GM15510 (cell line): ENCODE results near the gene OVCA2.
A peak's percentile ranks its signal among the peaks of the same experiment; 100 is the strongest.

ENCODE experiments used
- POLR2A ChIP-seq: IDR thresholded peaks from 3 replicates; pipeline ENCODE4 v1.6.1; 2011; ENCODE audit warnings: borderline replicate concordance; ENCODE audit not compliant: insufficient read length; ENCODE audit errors: extremely low read depth

OVCA2 gene

DNA sequence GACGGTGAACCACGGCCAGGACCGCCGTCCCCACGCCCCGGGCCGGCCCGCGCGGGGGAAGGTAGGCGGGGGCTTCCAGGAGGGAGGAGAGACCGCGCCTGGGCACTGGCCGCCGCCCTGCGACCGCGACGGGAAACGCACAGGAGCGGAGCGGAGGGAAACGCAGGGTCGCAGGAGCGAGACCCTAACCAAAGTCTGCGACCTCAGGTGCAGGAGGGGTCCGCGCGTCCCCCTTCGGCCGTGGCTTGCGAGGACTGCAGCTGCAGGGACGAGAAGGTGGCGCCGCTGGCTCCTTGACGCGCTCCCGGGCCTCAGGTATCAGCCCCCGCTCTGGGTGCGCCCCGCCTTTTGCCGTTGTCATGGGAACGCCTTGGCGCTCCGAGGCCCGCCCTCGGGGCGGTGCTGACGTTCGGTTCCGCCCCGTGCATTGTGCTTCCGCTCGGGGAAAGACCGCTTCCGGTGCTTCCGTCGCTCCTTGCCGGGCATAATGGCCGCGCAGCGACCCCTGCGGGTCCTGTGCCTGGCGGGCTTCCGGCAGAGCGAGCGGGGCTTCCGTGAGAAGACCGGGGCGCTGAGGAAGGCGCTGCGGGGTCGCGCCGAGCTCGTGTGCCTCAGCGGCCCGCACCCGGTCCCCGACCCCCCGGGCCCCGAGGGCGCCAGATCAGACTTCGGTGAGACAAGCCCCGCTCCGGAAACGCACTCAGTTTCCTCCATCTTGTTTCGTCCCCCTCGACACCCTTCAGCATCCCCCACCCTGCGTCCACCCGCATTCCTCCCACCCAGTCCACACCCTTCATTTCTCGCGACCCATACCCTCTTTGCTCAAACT, at the start of gene OVCA2:
TSS of gene OVCA2 (plus strand) at position 462 of the 829 bp plus-strand sequence. CDS start at position 488, 26 bp downstream.
- TF ChIP-seq POLR2A = peak; percentile 82

DNA sequence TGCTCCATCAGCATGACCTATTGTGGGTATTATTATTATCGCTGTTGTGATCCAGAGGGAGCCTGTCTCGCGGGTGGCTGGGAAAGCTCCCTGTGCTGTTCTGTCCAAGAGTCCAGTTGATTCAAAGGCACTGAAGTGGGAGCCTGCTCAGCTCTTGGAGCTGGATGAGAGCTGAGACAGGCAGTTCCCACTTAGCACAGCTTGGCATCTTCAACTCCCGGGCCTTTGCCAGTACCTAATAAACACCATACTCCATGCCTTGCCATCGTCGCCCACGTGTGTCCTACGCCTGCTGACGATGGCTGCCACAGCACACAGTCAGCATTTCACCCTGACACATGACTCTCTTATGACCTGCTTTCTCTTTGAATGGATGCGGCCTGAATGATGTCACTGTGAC, 49.3 kb upstream of the OVCA2 start:
- TF ChIP-seq POLR2A = no peak

- TF ChIP-seq POLR2A = no peak
Measured at GRCh38 chr17:1994707-1995106, 47.1 kb upstream of the OVCA2 start.

DNA sequence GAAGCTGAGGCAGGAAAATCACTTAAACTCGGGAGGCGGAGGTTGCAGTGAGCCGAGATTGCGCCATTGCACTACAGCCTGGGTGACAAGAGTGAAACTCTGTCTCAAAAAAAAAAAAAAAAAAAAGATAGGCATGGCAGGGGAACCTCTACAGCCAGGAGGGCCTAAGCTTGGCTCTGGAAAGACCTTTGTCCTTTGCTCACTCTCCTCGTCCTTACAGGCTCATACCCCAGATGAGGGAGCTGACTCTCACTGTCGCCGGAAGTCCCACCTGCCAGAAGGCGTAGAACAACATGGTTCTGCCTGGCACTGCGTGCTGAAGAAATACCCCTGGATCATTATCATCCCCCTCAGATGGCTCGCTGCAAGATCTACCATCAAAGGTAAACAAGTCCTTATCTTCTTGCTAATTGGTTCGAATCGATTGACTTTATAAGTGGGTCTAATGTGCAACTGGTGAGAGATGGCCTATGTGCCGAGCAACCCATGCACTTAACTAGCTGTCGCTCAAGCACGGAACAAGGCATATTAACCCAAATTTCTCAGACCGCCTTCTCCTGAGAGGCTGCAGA, 46.4 kb upstream of the OVCA2 start:
- no peak for TF ChIP-seq POLR2A

- no peak for TF ChIP-seq POLR2A
Measured at GRCh38 chr17:1995907-1996799, 45.7 kb upstream of the OVCA2 start.

- TF ChIP-seq POLR2A = no peak
Measured at GRCh38 chr17:1996800-1997288, 45.0 kb upstream of the OVCA2 start.

- no peak for TF ChIP-seq POLR2A
Measured at GRCh38 chr17:1997289-1997926, 44.4 kb upstream of the OVCA2 start.

GRCh38 chr17:1997927-1998742, 43.7 kb upstream of the OVCA2 start:
- no peak for TF ChIP-seq POLR2A

DNA sequence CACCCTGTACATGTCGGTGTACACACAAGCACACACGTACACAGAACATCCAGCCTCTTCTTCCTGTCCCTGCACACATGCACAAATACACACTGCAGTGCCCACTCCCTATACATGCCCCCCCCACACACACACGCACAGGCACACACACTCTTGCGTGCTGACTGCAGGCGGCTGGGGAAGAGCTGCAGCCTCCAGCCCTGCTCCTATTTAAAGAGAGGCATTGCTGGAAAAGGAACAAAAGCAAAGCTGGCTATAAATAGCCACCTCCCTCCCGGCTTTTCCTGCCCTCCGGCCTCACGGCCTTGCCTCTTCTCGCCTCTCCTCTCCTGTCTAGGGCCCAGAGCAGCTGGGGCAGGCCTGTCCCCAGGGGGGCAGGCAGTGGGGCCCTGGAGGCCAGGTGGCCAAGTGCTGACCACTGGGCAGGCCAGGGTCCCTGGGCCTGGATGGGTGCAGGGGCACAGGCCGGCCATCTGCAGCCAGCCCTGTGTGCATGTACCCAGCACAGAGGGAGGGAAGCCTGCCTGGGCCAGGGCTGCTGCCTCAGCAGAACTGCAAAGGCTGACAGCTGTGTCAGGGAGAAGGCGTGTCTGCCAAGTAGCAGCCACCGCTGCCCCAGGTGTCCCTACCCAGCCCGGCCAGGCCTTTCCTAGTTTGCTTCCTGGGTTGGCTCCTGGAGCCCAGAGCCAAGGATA, 42.1 kb upstream of the OVCA2 start:
- no peak for TF ChIP-seq POLR2A

DNA sequence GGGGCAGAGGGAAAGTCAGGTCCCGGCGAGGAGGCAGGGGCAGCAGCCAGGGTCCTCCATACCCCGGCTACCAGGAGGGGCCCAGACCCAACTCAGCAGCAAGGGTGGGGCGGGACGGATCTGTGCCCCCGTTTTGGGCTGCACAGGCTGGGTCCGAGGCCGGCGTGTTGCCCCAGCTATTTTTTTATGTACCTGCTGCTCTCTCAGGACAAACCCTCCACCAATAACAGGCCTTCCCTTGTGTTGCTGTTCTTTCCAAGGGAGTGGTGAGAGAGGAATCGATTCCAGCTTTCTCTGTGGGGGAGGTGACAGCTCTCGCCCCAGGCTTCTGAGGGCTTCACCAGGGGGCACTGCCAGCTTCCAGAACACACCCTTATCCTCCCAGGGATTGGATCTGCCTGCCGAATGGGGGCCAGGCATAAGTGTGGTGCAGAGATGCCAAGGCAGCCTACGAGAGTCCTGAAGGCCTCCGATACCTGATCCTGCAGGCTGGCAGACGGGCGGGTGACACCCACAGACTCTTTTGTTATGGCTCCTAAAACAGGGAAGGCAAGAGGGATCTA, 39.0 kb upstream of the OVCA2 start:
- no peak for TF ChIP-seq POLR2A

GRCh38 chr17:2003525-2003924, 38.3 kb upstream of the OVCA2 start:
- no peak for TF ChIP-seq POLR2A

DNA sequence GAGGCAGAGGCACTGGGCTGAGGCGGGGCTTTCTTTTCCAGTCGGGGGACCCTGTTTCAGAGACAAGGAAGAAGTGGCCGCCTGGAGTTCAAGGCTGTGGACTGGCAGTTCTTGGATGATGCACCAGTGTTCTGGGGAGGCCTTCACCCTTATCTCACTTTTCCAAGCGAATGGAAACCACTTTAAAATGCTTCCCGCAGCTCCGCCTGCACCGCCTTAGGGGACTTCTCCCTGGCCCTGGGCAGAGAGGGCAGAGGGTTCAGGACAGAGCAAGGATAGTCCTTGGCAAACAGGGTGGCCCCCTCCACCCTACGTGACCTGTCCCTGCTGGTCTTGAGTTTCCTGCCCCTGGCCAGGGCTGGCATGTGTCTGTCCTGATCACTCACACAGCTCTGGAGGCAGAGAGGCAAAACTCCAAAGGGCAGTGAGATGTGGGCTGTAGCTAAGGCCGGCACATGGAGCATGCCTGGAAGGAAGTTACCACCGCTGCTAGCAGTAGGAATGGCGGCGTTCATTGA, 37.3 kb upstream of the OVCA2 start:
- no peak for TF ChIP-seq POLR2A

DNA sequence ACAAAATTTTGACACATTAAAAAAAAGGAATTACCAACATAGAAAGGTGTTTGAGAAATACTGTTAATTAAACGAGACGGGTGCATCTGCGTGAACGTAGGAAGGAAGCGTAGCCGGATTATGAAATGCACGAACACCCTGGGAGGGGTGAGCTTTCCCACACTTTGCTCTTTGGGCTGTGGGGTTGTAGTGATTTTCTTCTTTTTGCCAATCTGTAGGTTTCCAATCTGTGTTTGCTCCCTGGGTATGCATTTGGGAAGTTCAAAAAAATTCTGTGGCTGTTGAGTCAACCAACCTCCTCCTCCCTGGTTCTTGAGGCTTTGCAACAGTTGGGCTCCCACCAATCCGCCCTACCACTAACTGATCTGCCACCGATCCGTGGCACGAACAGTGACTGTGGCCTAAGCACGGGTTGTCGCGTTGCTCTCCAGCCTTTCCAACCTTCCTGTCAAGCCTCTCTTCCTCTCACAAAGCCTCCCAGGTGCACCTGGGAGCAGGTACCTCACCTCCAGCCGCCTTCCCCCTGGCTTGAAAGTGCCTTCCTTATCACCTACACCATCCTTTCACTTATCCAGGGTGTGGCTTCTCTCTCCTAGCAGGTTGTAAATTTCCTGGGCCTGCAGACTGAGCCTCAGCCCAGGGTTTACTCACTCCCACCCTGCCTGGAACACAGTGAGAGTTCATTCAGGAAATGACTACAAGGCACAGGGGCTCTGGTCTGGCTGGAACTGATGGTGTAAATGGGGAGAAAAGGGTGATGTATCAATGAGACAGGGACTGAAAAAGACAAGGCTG, 33.3 kb upstream of the OVCA2 start:
- TF ChIP-seq POLR2A = no peak

DNA sequence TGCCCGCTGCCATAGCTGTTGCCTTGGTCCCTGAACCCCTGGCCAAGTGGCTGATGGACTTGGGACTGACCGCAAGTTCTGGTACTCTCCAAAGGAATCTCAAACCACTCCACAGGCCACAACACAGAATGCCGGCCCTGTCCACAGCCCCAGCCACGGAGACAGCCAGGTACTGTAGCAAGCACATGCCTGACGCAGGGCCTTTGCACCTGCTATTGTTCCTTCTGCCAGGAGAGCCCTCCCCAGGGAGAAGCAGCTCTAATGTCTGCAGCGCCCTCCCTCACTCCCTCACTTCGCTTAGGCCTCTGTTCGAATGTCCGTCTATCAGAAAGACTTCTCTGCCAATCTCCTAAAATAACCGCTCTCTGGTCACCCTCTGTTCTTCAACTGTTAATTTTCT, 32.1 kb upstream of the OVCA2 start:
- no peak for TF ChIP-seq POLR2A
